SIG-M5 treated with dmso at 0.1 percent for 504 hours (cell line): ENCODE data around the gene EXOC6.

Source experiments
- DNase-seq: peaks from one replicate; lab custom pipeline; 2025; ENCODE audit not compliant: unreplicated experiment; lab: John Stamatoyannopoulos, UW

Gene EXOC6

DNA sequence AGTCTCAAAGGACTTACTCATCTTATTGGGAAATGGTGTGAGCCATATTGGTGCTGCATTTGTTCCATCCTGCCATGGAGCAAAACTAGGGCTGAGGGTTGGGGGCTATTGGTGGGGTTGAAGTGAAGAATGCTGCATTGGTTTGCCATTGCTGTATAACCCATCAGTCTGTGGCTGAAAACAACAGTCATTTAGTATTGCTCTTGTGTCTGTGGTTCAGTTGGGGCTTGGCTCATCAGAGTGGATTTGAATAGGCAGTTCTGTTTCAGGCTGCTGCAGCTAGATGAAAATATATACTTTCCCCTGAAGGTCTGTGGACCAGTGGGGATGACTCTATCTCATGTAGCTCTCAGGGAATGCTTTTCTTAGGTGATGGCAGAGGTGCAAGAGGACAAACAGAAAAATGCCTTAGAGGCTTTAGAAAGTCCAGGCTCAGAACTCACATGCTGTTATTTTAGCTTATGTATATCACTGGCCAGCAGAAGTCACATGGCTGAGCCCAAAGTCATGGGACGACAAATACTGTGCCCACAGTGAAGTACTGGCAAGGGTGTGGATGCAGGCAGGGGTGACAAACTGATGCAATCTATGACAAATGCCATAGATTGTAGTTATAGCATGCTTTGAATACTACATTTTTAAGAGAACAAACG is 15.2 kb upstream of the EXOC6 start:
- DNase-seq: no peak

DNA sequence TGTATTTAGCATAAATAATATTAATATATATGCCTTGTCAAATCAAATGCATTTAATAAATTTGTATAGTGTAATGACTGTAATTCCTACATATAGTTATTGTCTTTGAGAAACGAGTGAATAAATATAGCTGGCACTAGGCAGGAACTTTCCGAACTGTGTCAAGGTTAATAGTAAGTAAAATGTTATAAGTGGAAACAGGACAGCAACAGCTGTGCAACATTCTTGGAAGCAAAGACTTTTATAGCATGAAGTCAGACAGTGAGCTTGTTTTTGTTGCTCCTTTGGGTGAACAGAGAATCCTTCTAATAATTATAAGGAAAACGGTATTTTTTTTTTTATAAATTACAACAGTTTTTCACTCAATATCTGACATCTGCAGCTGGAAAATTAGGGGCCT is 14.0 kb upstream of the EXOC6 start:
- DNase-seq: no peak

DNA sequence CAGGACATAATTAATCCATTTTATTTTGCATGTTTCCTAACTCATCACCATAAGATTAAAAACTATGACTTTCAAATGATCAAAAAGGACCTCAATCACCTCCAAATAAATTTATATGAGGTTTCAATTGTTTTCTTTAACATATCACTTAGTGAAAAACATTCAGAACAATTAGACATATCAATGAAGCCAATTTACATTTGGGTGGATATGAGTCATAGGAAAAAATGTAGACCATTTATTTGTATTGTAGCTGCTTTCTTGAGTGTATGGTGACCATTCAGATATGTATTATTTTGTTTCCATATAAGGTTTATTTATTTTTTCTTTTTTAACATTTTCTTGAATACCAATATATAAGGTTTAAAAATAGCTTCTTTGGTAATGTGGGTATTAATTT is 13.3 kb upstream of the EXOC6 start:
- no peak for DNase-seq

DNA sequence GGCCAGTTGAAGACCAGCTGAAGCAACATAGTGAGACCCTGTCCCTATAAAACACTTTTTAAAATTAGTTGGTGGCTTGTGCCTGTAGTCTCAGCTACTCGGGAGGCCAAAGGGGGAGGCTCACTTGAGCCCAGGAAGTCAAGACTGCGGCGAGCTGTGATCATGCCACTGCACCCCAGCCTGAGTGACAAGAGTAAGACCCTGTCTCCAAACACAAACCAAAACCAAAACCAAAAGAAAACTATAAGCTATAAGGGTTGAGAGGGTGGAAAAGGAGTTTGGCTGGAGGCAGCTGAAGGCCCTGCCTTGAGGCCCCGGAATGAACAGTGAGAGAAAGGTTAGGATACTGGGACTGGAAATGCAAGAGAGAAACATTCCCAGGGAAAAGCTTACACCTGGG is 10.9 kb upstream of the EXOC6 start:
- DNase-seq: no peak

DNA sequence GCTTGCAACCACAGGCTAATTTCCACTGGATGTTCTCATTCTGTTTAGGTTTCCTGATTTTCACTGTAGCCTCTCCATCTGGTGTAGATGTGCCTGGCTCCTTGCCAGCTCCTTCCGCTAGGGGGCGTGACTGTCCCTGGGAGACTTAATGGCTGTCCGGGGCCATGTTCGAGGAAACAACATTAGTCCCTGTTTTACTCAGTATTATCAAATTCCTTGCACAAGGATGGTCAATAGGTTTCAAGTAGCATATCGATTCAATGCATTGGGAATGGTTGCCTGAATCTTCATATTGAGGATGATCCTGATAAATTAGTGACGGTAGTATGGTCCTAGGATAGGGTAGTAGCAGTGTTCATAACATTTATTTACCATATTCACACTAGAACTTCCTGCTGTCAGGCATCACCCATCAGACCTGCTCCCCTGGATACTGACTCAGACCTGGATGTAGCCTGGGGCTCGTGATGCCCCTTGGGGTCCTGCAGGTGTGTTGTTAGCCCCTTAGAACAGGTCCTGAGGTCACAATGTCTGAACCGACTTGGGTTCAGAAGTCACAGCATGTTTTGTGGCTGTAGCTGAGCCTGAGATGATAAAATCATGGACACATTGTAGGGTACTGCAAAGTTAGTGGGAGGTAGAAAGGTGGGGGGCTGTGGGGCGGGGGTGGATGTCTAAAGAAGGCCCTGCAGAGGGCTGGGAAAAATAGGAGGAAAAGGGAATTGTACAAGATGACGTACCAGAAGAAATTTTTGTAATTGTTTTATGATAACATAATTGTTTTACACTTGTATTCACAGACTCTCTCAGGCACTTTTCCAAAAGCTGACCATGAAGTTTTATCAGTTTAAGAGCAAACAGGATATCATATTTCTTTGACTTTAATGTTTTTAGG is 8.9 kb upstream of the EXOC6 start:
- peak; percentile 37 for DNase-seq

DNA sequence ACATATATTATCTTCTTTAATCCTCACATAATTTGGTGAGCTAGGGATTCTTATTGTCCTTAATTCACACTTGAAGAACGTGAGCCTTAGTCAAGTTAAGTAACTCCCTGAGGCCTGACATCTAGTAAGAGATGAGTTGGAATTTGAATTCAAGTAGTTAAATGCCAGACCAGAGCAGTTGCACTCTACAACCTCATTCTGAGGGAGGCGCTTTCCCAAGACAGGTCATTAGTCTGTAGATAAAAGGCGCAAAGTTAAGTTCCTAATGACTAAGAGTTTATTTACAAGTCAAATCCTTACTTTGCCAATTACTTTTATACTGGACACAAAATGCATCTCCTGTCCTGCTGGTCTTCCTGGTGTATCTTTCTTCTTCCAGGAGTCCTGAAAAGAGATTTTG is 3.6 kb upstream of the EXOC6 start:
- no peak for DNase-seq

DNA sequence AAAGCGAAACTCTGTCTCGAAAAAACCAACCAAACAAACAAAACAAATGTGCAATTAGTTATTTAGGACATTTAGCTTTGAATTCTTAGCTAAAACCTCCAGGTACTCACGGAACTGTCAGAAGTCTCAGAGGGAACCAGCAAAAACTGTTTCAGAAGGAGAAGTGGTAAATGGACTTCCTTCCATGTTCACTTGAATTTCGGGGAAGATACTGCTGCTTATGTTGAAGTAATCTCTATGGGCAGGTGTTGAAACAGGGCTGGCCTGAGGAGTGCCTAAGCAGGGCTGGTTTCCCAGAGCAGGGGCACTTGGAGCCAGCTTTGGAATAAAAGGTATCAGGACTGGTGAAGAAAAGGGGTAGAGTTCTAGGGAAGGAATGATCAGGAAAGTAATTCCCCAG is 2.4 kb upstream of the EXOC6 start:
- peak; percentile 69 for DNase-seq

DNA sequence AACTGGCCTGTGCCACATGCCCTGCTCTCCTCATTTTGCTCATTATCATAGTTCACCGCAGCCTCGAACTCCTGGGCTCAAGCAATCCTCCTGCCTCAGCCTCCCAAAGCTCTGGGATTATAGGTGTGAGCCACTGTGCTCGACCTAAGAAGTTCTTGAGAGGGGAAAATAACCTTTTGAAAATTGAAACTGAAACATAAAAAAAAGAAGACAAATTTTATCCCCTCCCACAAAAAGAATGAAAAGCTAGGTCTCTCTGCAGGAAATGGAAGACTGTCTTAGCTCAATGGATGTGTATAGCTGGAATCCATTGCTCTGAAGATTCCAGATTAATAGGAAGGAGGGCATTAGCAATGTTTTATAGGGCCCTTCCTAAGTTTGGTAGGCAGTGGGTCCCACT is 2.0 kb upstream of the EXOC6 start:
- DNase-seq: no peak

DNA sequence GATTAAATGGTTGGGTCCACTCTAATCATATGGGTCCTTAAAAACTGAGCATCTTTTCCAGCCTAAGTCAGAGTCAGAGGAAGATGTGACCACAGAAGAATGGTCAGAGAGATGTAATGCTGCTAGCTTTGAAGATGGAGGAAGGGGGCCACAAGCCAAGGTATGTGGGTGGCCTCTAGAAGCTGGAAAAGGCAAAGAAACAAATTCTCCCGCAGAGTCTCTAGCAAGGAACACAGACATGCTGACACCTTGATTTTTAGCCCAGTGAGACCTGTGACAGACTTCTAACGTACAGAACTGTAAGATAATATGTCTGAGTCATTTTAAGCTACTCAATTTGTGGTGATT is 1.5 kb upstream of the EXOC6 start:
- DNase-seq: no peak

DNA sequence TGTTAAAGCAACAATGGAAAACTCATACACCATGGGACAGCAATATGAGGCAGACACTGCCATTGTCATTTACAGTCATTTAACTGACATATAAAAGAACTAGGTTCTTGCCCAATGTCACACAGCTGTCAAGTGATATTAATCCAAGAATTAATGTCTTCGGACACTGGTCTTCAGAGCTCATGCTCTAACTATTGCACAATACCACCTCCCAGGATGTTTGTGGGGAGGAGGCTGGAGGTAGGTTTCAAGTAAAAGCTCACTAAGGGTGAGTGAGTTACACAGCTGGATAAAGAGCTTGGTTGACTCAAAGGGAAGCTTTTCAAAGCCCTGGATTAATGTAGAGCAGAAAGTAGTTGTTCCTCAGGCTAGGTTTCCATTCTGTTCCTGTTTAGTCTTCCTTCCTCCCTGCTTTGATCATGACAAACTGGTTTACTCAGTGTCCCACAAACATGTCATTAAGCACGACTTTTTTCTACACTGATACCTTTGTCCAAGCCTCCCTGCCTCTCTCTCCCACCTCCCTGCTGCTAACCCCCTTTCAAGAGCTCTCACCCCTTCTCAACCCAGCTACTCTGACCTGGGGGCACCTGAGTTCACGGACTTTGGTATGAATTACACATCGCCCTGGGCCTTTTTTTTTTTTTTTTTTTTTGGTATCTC is 987 bp upstream of the EXOC6 start:
- peak; percentile 31 for DNase-seq

DNA sequence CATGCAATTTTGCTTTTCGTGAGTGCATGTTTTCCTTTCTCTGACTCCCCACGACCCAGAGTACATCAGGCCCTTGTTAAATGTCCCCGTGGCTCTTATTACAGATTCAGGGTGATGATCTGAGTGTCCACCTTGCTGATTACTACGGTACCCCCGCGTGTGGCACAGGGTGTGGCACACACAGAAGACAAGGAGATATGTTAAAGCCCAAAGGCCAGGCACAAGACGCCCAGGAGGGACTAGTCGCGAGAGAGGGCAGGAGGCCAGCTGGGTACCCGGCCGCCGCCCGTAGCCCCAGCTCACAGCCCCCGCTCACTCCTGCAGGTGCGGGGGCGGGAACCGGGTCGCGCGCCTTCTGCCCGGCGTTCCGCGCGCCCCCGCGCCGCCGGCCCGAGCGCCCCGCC is 281 bp upstream of the EXOC6 start:
- no peak for DNase-seq

DNA sequence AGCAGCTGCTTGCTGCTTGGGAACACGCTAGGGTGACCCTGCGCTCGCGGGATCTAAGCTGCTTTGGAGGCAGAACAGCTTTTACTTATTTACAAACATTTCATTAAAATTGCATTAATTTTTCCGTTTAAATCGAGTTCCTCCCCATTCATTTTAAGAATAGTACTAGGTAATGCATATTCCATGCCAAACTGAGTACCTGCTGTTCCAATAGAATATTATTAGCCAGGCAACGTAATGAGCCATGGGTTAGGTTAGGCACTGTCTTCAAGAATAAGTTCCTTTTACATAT is 860 bp downstream of the EXOC6 start:
- DNase-seq: no peak

DNA sequence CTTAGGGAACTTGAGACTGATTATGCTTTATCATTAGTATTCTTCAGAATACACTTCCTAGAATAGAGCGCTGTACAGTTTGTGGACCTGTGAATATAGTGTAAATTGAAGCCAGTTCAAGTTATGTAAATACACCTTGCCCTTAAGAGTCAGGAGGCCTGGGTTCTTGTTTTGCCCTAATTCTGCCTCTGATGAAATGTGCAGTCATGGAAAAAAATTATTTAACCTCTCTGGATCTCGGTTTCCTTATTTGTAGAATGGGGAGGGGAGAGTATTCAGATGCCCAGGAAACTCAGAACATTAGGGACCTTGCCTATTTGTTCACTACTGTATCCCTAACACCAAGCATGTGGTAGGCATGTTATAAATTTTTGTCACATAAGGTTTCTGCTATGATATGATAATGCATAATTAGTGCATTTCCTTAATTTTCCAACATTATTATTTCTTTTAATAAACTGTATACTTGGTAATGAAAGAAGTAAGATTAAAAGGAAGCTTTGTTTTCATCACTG is 1.3 kb downstream of the EXOC6 start:
- peak; percentile 24 for DNase-seq

DNA sequence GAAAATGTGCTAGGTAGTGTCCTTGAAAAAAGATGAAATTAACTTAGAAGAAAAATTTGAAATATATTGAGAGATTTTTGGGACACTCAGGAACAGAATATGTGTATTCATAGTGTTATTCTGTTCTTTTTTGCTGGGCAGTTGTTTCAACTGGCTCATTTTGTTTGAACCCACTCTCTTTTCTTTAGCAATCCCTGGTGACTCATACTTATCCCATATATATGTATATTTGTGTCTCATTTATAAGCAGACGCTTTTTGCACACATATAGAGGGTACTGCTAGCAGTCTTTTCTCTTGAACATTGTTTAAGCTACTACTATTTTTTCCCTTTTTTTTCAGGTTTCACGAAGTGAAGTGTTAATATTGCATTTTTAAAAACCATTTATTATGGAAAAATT is 1.9 kb downstream of the EXOC6 start:
- peak; percentile 57 for DNase-seq

DNA sequence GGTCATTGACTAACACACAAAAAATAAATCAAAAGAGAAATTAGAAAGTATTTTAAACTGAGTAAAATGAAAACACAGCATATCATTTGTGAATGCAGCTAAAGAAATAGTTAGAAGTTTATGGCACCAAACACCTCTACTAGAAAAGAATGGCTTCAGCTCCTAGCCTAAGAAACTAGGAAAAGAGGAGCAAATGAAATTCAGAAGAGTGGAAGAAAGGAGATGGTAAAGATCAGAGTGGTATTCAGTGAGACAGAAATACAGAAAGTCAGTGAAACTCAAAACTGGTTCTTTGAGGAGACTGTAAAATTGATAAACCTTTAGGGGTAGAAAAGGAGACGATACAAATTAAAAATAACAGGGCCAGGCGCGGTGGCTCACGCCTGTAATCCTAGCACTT is 2.7 kb downstream of the EXOC6 start:
- DNase-seq: no peak

DNA sequence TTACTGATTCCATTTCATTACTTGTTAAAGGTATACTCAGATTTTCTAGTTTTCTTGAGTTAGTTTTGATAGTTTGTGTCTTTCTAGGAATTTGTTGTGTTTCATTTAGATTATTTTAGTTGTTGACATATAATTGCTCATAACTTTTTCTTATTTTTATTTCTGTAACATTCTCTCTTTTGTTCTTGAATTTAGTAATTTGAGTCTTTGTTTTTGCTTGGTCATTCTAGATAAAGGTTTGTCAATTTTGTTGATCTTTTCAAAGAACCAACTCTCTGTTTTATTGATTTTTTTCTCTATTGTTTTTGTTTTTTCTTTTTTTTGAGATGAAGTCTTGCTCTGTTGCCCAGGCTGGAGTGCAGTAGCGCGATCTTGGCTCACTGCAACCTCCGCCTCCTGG is 7.2 kb downstream of the EXOC6 start:
- DNase-seq: no peak

DNA sequence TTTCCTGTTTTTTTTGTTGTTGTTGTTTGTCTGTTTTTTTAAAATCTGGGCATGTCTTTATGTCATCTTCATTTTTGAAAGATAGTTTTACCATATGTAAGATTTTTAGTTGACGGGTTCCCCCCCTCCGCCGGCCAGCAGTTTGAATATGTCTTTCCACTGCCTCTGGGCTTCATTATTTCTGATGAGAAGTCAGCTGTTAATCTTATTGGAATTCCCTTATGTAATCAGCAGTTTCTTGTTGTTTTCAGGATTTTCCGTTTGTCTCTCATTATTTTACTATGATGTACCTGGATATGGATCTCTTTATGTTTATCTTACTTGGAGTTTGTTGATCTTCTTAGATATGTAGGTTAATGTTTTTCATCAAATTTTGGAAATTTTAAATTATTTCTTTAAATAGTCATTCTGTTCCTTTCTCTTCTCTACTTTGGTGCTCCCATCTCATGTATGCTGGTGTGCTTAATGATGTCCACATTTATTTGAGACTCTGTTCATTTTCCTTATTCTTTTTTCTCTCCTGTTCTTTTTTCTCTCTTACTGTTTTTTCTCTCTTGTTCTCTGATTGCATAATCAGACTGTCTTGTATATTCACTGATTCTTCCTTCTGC is 9.7 kb downstream of the EXOC6 start:
- no peak for DNase-seq

DNA sequence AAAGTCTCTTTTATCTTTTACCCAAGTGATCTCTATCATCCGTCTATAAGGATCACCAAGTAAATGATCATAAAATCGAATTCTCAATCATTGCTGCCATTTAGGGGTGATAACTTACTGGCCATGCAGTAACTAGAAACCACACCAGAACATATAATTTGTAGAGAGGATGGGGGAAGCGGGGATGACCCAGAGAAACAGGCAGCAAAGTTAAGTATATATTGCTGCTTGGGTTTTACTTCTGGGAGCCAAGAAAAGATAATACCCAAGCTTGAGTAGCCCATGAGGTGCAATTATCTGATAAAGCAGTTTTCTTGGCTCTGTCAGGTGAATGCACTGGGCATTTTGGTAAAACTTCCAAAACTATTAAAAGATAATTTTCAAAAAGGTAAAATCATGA is 18.9 kb downstream of the EXOC6 start:
- no peak for DNase-seq

DNA sequence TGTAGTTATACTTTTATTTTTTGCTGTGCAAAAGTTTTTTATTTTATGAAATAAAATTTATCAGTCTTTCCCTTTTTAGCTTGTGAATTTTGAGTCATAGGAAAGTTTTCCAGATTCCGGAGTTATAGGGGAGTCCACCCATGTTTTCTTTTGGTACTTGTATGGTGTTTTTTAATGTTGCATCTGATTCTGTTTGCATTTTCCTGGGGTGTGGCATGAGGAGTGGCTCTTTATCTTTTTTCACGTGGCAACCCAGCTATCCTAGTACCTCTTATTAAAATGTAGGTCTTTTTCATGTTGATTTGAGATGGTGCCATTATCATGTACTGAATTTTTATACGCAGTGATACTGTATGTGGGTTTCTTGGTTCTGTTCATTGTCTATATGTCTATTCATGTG is 19.7 kb downstream of the EXOC6 start:
- no peak for DNase-seq

DNA sequence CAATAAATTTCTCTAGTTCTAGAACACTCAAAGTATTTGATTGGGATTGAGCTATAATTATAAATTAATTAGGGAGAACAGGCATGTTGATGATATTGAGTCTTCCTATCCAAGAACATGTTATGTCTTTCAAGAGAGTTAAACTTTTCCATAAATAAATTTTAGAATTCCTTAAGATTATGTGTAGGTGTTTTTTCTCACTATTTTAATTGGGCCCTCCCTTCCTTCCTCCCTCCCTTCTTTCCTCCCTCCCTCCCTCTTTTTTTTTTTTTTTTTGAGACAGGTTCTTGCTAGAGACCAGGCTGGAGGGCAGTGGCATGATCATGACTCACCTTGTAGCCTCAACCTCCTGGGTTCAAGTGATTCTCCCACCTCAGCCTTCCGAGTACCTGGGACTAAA is 20.2 kb downstream of the EXOC6 start:
- DNase-seq: no peak

DNA sequence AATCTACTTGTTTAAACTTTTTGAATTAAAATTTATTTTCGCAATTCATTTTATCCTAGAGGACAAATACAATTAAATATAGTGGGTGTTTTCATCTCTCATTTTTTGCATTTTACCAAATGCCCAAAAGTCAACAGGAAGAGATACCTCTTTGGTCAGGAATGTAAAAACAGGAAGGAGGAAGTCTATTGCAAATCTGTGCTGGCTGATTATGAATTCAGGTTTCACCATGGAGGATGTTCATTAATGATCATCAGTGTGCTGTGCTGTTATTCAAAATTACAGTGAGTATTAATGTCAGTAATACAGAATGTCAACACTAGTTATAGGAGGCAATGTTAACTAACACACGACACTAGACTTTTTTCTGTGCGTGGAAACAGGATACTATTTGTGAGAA is 24.7 kb downstream of the EXOC6 start:
- DNase-seq: no peak

DNA sequence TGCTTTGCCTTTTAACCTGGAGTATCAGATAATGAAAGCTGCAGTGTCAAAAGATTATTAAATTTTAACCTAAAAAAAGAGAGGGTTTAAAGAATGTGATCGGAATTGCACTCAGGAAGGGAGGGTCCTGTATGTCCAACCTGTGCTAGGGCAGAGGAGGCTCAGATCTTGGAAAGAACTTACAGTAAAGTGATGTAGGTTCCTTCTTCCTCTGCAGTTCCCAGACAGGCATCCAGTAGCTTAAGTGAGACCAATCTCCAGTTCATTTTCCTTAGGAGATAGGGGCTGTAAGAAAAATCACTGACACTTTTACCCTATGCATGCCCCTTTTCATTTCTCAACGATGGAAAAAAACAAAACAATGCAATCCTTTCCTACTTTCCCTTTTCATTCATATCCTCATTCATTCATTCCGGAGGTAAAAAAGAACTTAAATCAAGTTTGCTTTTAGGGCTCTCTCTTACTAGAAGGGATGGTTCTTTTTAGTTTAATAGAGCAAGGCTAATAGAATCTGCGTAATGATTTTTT is 28.3 kb downstream of the EXOC6 start:
- DNase-seq: no peak
